Activated CD4-positive, alpha-beta T cell treated with anti-CD3 and anti-CD28 coated beads, Interleukin-2, amount 10 ng/mL, durations not matched to agents 24 days and 14 days (primary cell): ENCODE data around the gene TXN. TPM values are rescaled to one million over a fixed set of nuclear protein-coding genes. Genes with fewer than 3 reads are reported as not detected.
"Not testable (repeated sequence)": the region's sequence is repeated elsewhere in the genome, so short reads cannot be mapped to it uniquely, and the experiment has no call there.

ENCODE experiments used
- DNase-seq: peaks from one replicate; pipeline ENCODE4 v3.0.0; 2022
- H3K27ac Mint-ChIP-seq: one replicate; pipeline ENCODE4 v1.8.0; 2022; ENCODE audit warnings: mild to moderate bottlenecking, mixed read lengths
- H3K27me3 Mint-ChIP-seq: one replicate; pipeline ENCODE4 v1.8.0; 2022; ENCODE audit warnings: mixed read lengths
- H3K36me3 Mint-ChIP-seq: one replicate; pipeline ENCODE4 v1.8.0; 2022; ENCODE audit warnings: low read depth, mild to moderate bottlenecking, mixed read lengths
- H3K4me1 Mint-ChIP-seq: one replicate; pipeline ENCODE4 v1.8.0; 2021; ENCODE audit warnings: mixed read lengths
- H3K4me3 Mint-ChIP-seq: one replicate; pipeline ENCODE4 v1.8.0; 2022; ENCODE audit warnings: mild to moderate bottlenecking, moderate library complexity, mixed read lengths
- H3K9me3 Mint-ChIP-seq: one replicate; pipeline ENCODE4 v1.8.0; 2021; ENCODE audit warnings: mixed read lengths
- intact Hi-C: fragments of 100-400 bp; cut with micrococcal nuclease; formaldehyde crosslinking; loops from one replicate; pipeline ENCODE4 v1.15.1; 2023
- total RNA-seq: library from RNA; stranded (reverse); gene quantifications from 2 replicates; pipeline ENCODE4 v1.2.3, GENCODE V29; 2022

The TXN gene
- total RNA-seq, 1 donor from 2014 or later: 463 TPM

DNA sequence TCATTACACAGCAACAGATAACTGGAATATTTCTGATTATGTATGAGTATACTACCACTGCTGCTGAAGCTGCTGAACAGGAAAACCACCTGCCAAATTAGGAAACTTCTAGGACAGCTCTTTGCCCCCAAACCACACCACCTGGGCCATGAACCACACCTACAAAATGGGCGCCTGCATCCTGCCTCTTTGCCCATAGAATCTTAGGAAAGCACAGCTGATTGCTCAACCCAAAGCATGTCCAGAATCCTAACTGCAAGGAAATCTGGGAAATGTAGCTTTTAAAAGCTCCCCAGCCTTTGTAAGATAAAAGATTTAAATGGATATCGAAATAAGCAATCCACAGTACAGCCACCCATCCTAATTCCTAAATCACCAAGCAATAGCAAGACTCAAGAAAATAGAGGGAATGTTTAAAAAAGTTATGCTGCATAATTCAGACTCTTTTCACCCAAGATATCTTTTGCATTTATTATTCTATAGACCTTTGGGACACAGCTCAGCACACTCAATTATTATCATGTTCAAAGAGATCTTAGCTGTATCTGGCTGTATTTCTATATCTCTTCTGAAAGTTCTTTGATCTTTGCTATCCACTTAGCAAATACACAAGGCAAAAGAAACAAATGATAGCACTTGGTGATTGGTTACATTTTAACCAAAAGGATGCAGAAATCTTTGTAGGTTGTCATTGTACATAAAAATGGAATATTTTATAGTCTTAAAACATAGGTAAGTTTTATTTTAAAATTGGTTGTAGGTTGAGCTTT, 41.5 kb downstream of the TXN start:
- Mint-ChIP-seq H3K4me1 (peaks cover 5% of the 10 kb centered on the region), H3K4me3 (no peak overlapping the region), H3K36me3 (no peaks in the 10 kb centered on the region), H3K9me3 (peaks cover 3% of the 10 kb centered on the region), H3K27ac (no peak overlapping the region), H3K27me3 (peaks cover 34% of the 10 kb centered on the region)
- no peak for DNase-seq
- intact Hi-C loops: loop anchor here (5.0 kb wide), 2 partner anchors 332 to 642 kb away; no protein-coding TSS in a partner anchor

DNA sequence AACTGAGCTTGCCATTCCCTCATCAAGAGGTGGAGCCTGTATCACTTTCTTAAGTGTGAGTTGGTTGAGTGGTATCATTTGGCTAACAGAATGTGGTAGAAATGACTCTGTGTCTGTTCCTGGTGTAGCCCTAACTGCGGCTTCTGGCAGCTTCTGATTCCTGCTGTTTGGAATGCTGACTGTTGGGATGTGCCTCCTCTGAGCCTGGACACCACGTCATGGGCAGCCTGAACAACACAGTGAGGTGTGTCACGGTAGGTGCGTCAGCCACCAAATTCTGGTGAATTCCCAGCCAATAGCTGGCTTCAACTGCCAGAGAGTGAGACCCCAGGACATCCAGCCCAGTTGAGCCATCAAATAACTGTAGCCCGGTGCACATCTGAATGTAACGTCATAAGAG, 42.2 kb downstream of the TXN start:
- intact Hi-C loops: no loop called here
- Mint-ChIP-seq H3K9me3 (peaks cover 3% of the 10 kb centered on the region), H3K36me3 (no peaks in the 10 kb centered on the region), H3K27ac (no peak overlapping the region), H3K4me1 (peaks cover 5% of the 10 kb centered on the region), H3K27me3 (peaks cover 31% of the 10 kb centered on the region), H3K4me3 (no peak overlapping the region)
- no peak for DNase-seq

DNA sequence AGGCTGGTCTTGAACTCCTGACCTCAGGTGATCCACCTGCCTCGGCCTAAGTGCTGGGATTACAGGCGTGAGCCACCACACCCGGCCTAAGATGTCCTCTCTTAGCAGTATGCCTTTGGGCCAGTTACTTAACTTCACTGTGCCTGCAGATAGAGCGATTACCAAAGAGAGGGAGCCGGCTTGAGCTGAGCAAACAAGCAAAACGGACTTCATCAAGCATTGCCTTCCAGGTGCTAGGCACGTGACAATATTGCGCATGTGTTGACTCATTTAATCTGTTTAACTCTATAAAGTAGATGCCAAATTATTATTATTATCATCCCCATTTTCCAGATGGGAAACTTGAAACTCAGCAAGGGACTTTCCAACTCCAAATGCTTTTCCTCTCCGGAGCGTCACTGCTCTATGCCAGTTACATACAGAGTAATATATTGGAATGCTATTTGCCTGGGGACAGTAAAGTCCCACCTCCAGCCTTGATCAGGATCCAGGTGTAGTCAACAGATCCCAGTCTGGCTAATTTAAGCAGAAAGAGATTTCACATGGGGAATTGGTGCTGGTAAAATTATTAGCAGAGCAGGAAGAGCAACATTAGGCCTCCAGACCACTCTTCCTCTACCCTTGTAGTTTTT, 42.8 kb downstream of the TXN start:
- Mint-ChIP-seq H3K4me1 (peaks cover 5% of the 10 kb centered on the region), H3K4me3 (no peak overlapping the region), H3K9me3 (peaks cover 3% of the 10 kb centered on the region), H3K27ac (no peak overlapping the region), H3K36me3 (no peaks in the 10 kb centered on the region), H3K27me3 (peaks cover 30% of the 10 kb centered on the region)
- intact Hi-C loops: no loop called here
- DNase-seq: no peak

DNA sequence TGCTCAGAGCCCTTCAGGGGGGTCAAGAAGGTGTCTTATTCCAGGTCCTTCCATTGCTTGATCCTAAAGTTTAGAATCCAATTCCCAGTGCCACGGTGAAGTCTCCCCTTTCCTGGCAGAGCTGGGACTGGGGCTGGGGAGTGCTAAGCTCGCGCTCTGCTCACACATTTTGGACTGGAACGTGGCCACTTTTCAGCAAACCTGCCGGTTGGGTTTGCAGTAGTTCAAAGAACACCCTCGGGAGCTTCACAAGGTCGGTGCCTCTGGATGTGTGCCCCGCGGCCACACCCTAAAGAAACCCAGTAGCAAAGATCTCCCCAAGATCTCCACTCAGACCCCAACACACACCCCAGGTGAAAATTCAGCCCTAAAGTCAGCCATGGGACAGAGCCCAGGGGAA, 48.3 kb downstream of the TXN start, which contains the start of gene C9orf152:
Gene C9orf152, minus strand, starts transcription at position 129 of the 400 bp plus-strand sequence. CDS start 580 bp downstream, outside the sequence.
- DNase-seq: no peak
- Mint-ChIP-seq H3K4me3 (no peak within 1 kb of the TSS), H3K4me1 (no peaks in the 10 kb centered on the region), H3K9me3 (peaks cover 3% of the 10 kb centered on the region), H3K36me3 (no peaks in the 10 kb centered on the region), H3K27ac (no peak within 1 kb of the TSS), H3K27me3 (peaks cover 22% of the 10 kb centered on the region)
- intact Hi-C loops: no loop called here

DNA sequence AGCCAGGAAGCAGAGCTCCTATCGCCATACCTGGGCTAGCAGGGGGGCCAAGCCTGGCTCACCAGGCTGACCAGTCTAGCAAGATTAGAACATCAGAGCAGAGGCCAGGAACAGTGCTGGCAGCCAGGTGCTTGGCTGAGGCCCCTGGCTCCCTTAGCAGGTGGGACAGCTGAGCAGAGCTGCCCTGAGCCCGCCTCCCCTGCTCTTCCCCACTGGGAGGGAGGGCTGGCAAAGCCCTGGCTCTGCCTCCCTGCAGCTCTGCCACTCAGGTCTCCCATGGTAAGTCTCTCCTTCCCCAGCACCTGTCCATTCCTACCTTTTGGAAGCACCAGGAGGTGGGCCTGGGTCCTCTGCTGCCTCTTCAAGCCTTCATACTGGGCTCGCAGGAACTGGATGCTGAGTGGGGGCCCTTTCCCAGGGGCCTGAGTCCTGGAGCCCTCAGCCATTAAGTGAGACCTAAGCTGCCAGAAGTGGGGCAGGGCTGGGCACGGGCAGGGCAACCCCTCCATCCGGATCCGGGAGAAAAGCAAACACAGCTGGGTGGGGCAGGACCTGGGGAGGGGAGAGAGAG, 49.2 kb downstream of the TXN start:
- no peaks in the 10 kb centered on the region for H3K36me3 Mint-ChIP-seq
- no peak overlapping the region for H3K27ac Mint-ChIP-seq
- intact Hi-C loops: no loop called here
- DNase-seq: no peak
- no peaks in the 10 kb centered on the region for H3K4me1 Mint-ChIP-seq
- H3K9me3 Mint-ChIP-seq: peaks cover 3% of the 10 kb centered on the region
- peaks cover 22% of the 10 kb centered on the region for H3K27me3 Mint-ChIP-seq
- no peak overlapping the region for H3K4me3 Mint-ChIP-seq

DNA sequence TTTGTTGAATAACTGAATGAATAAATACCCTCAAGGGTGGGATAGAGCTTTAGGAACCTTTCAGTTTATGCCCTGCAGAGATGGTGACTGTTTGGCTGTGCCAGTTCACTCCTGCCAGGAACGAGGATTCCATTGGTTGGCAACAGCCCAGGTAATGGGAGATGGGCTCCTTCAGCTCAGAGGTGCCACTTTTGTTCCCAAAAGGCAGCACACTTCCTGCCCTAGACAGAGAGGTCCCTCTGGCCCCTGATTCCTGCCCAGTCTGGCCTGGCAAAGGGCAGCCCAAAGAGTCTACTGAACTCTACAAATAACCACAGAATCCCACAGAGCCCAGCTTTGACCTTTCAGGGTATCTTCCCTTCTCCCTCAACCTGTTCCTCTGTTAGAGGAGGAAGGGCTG, 49.9 kb downstream of the TXN start:
- Mint-ChIP-seq H3K27me3 (peaks cover 24% of the 10 kb centered on the region), H3K36me3 (no peaks in the 10 kb centered on the region), H3K9me3 (peaks cover 3% of the 10 kb centered on the region), H3K4me3 (no peak overlapping the region), H3K4me1 (no peaks in the 10 kb centered on the region), H3K27ac (no peak overlapping the region)
- DNase-seq: no peak
- intact Hi-C loops: no loop called here

DNA sequence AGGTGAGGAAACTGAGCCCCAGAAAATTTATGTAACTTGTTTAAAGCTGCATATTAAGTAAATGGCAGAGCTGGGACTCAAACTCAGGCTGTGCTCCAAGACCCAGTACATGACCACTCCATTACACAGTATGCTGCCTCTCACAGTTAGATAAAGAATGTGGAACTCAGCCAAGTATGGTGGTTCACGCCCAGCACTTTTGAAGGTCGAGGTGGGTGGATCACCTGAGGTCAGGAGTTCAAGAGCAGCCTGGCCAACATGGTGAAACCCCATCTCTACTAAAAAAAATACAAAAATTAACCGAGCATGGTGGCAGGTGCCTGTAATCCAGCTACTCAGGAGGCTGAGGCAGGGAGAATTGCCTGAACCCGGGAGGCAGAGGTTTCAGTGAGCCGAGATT, 50.7 kb downstream of the TXN start:
- DNase-seq, H3K36me3 Mint-ChIP-seq, H3K9me3 Mint-ChIP-seq, H3K4me1 Mint-ChIP-seq, H3K4me3 Mint-ChIP-seq, intact Hi-C loops, H3K27ac Mint-ChIP-seq: not testable (repeated sequence)
- peaks cover 22% of the 10 kb centered on the region for H3K27me3 Mint-ChIP-seq

- Mint-ChIP-seq H3K9me3 (no peaks in the 10 kb centered on the region), H3K4me3 (no peak overlapping the region), H3K27ac (no peak overlapping the region), H3K4me1 (no peaks in the 10 kb centered on the region), H3K27me3 (peaks cover 16% of the 10 kb centered on the region), H3K36me3 (no peaks in the 10 kb centered on the region)
- intact Hi-C loops: no loop called here
- no peak for DNase-seq
Measured at GRCh38 chr9:110202232-110202631, 54.1 kb downstream of the TXN start.

- intact Hi-C loops: no loop called here
- H3K4me3 Mint-ChIP-seq: no peak overlapping the region
- H3K27me3 Mint-ChIP-seq: peaks cover 10% of the 10 kb centered on the region
- no peak for DNase-seq
- no peaks in the 10 kb centered on the region for H3K36me3 Mint-ChIP-seq
- H3K9me3 Mint-ChIP-seq: no peaks in the 10 kb centered on the region
- no peaks in the 10 kb centered on the region for H3K4me1 Mint-ChIP-seq
- H3K27ac Mint-ChIP-seq: no peak overlapping the region
Measured at GRCh38 chr9:110199643-110200042, 56.7 kb downstream of the TXN start.

DNA sequence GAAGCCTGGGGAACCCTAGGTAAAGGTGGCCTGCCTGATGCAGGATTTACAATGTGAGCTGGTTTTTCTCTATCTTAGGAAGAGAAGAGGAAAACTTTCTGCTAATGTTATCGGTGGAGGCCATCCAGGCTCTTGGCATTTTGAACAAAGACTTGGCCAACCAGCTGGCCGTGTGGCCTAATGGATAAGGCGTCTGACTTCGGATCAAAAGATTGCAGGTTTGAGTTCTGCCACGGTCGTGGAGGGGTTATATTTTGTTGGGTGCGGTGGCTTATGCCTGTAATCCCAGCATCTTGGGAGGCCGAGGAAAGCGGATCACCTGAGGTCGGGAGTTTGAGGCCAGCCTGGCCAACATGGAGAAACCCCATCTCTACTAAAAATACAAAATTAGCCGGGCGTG, 58.0 kb downstream of the TXN start:
- H3K4me1 Mint-ChIP-seq: peaks cover 3% of the 10 kb centered on the region
- H3K9me3 Mint-ChIP-seq: no peaks in the 10 kb centered on the region
- intact Hi-C loops: no loop called here
- no peaks in the 10 kb centered on the region for H3K36me3 Mint-ChIP-seq
- H3K27me3 Mint-ChIP-seq: peaks cover 8% of the 10 kb centered on the region
- no peak for DNase-seq
- no peak overlapping the region for H3K27ac Mint-ChIP-seq
- H3K4me3 Mint-ChIP-seq: no peak overlapping the region

GRCh38 chr9:110197330-110198187, 58.7 kb downstream of the TXN start:
- H3K4me1 Mint-ChIP-seq: peaks cover 9% of the 10 kb centered on the region
- no peak for DNase-seq
- peaks cover 8% of the 10 kb centered on the region for H3K27me3 Mint-ChIP-seq
- H3K4me3 Mint-ChIP-seq: no peak overlapping the region
- H3K9me3 Mint-ChIP-seq: no peaks in the 10 kb centered on the region
- intact Hi-C loops: no loop called here
- H3K27ac Mint-ChIP-seq: no peak overlapping the region
- H3K36me3 Mint-ChIP-seq: no peaks in the 10 kb centered on the region

DNA sequence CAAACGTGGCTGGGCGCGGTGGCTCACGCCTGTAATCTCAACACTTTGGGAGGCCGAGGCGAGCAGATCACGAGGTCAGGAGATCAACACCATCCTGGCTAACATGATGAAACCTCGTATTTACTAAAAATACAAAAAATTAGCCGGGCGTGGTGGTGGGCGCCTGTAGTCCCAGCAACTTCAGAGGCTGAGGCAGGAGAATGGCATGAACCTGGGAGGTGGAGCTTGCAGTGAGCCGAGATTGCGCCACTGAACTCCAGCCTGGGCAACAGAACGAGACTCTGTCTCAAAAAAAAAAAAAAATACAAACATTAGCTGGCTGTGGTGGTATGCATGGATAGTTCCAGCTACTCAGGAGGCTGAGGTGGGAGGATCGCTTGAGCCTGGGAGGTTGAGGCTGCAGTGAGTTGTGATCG, 60.2 kb downstream of the TXN start:
- DNase-seq, H3K4me3 Mint-ChIP-seq, H3K9me3 Mint-ChIP-seq, H3K36me3 Mint-ChIP-seq, H3K27ac Mint-ChIP-seq, intact Hi-C loops, H3K4me1 Mint-ChIP-seq, H3K27me3 Mint-ChIP-seq: not testable (repeated sequence)
